Smooth muscle cell of the brain vasculature (primary cell): ENCODE results near the gene FAM193B.

Experiments used
- DNase-seq: peaks from one replicate; pipeline ENCODE4 v3.0.0-alpha.2; 2012; ENCODE audit warnings: low read depth, low spot score

FAM193B gene

GRCh38 chr5:177500685-177501522 is 53.5 kb downstream of the FAM193B start:
- peak; percentile 74 for DNase-seq

GRCh38 chr5:177499842-177500241 is 54.5 kb downstream of the FAM193B start:
- DNase-seq = no peak

- no peak for DNase-seq
Measured at GRCh38 chr5:177498013-177498787, 56.2 kb downstream of the FAM193B start.

- DNase-seq = peak; percentile 94
Measured at GRCh38 chr5:177497292-177498012, 56.9 kb downstream of the FAM193B start, which contains the start of gene PDLIM7. TSS of gene PDLIM7 (minus strand) at chr5:177497604. CDS start at chr5:177496512, 1,092 bp downstream.

- DNase-seq = no peak
Measured at GRCh38 chr5:177496727-177497291, 57.6 kb downstream of the FAM193B start.

GRCh38 chr5:177496070-177496726 is 58.2 kb downstream of the FAM193B start:
- DNase-seq = no peak

GRCh38 chr5:177495243-177496060 is 58.9 kb downstream of the FAM193B start:
- peak; percentile 95 for DNase-seq

GRCh38 chr5:177494346-177495195 is 59.8 kb downstream of the FAM193B start:
- peak; percentile 64 for DNase-seq

- no peak for DNase-seq
Measured at GRCh38 chr5:177493795-177494345, 60.5 kb downstream of the FAM193B start.

GRCh38 chr5:177492841-177493240 is 61.5 kb downstream of the FAM193B start:
- DNase-seq = no peak

GRCh38 chr5:177491983-177492746 is 62.2 kb downstream of the FAM193B start:
- DNase-seq = no peak

GRCh38 chr5:177491429-177491945 is 62.9 kb downstream of the FAM193B start:
- no peak for DNase-seq

GRCh38 chr5:177490992-177491391 is 63.4 kb downstream of the FAM193B start:
- no peak for DNase-seq

GRCh38 chr5:177490311-177490991 is 63.9 kb downstream of the FAM193B start:
- DNase-seq = no peak

GRCh38 chr5:177489119-177489716 is 65.1 kb downstream of the FAM193B start:
- DNase-seq = no peak

GRCh38 chr5:177487975-177488374 is 66.4 kb downstream of the FAM193B start:
- DNase-seq = no peak

GRCh38 chr5:177487144-177487543 is 67.2 kb downstream of the FAM193B start:
- no peak for DNase-seq
